GM12878 (cell line): Measurements from ENCODE around the gene NPAS2. TPM values are rescaled to one million over a fixed set of nuclear protein-coding genes. Genes with fewer than 3 reads are reported as not detected.

Source experiments
- BACH1 ChIP-seq: fragments of 450-650 bp; IDR thresholded peaks from 2 replicates; pipeline ENCODE4 v1.6.1; 2017; ENCODE audit warnings: mild to moderate bottlenecking, borderline replicate concordance
- BHLHE40 ChIP-seq, 2 experiments: fragments of 450-650 bp in 1 of 2; IDR thresholded peaks; 2 replicates each; pipeline ENCODE4 v1.6.1; 2011 to 2017; ENCODE audit warnings: low read depth in 2 of 2, borderline replicate concordance in 1 of 2, improper control_type of control experiment in 1 of 2, low read length in 1 of 2, mild to moderate bottlenecking in 1 of 2
- CBX5 ChIP-seq: sonication (generic); IDR thresholded peaks from 2 replicates; pipeline ENCODE4 v1.6.1; 2016; ENCODE audit warnings: low read depth, moderate library complexity, mild to moderate bottlenecking, inconsistent platforms
- HDGF ChIP-seq: fragments of 450-650 bp; IDR thresholded peaks from 2 replicates; pipeline ENCODE4 v1.6.1; 2016; ENCODE audit warnings: antibody characterized with exemption
- HSF1 ChIP-seq: fragments of 150-350 bp; IDR thresholded peaks from 2 replicates; pipeline ENCODE4 v1.6.1; 2014; ENCODE audit warnings: mild to moderate bottlenecking, low read depth, low read length
- KDM1A ChIP-seq: fragments of 200-600 bp; sonication (generic); IDR thresholded peaks from 2 replicates; pipeline ENCODE4 v1.6.1; 2016; ENCODE audit warnings: borderline replicate concordance
- MYB ChIP-seq: fragments of 150-350 bp; IDR thresholded peaks from 2 replicates; pipeline ENCODE4 v1.6.1; 2014; ENCODE audit warnings: mild to moderate bottlenecking, low read depth, low read length, borderline replicate concordance
- RCOR1 ChIP-seq: conservative IDR thresholded peaks from 2 replicates; pipeline ENCODE4 v1.6.1; 2012; ENCODE audit warnings: low read depth, low read length, improper control_type of control experiment
- SMAD5 ChIP-seq: IDR thresholded peaks from 2 replicates; pipeline ENCODE4 v1.6.1; 2016; ENCODE audit warnings: antibody characterized with exemption, low read depth
- polyA plus RNA-seq, 11 experiments: library from polyadenylated mRNA; depleted of rRNA in 4 of 11; unstranded in 6 of 11; stranded (reverse) in 5 of 11; fragments of >200 nt; fragmentation: Nextera tagmentation in 4 of 11; fragmentation: Illumina TruSeq in 1 of 11; extraction: Ambion mirVana in 4 of 11; extraction: Trizol in 1 of 11; gene quantifications; 1 replicate in 1 of 11; 2 replicates in 10 of 11; pipeline versions ENCODE4 v1.2.1 to v1.2.3, GENCODE V29; 2011 to 2016; ENCODE audit warnings: inconsistent platforms in 2 of 11, missing spikeins in 2 of 11, low read depth in 1 of 11
- total RNA-seq, 4 experiments: library from RNA; depleted of rRNA in 3 of 4; stranded (reverse); fragments of >200 nt in 3 of 4; fragmentation: Illumina TruSeq in 1 of 4; extraction: Trizol in 1 of 4; gene quantifications; 2 replicates each; pipeline versions ENCODE4 v1.2.1 to v1.2.3, GENCODE V29; 2013 to 2021
- TF ChIP-seq, protein P1 (sequence below): IDR thresholded peaks from 2 replicates; pipeline ENCODE4 v1.6.1; 2012; ENCODE audit warnings: low read depth, low read length, improper control_type of control experiment

Gene NPAS2
- total and polyA plus RNA-seq, 10 of the 15 experiments (the other 5 are each of a cell fraction or from before 2014, with no cell fraction given): 0.08 TPM; not detected in 9

DNA sequence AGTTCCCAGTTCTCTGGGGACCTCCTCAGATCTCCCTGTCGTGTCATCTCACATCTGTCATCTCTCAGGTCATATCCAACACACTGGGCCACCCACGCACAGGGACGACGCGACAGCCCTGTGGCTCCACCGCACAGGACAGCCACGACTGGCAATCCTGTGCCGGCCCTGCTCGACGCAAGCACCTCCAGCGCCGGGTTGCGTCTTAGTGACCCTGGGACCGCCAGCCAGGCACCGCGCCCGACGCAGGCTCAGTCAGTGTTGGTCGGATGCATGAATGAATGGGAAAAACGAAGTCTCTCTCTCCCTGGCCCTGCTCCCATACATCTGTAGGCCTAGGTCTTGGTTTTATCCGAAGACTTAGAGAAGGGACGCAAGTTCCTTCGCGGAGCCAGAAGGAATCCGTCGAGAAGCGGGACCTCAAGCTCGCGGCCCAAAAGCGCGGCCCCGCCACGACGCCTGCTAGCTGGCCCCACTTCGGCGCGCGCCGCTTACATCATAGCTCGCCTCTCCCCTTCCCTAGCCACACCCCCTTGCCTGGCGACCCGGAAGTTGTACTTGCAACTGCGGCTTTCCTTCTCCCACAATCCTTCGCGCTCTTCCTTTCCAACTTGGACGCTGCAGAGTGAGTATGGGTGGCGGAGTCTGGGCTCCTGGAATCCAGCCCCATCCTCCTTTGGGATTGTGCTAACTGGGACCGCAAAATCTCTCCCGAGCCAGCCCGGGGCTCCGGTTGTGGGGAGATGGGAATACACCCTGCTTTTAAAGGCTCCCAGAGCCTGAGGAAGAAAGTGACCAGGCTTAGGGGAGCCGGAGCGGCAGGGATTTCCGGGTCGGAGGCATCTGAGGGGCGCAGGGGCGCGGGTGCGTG is 182.0 kb downstream of the NPAS2 start, which contains the start of gene RPL31 (continued):
- TF ChIP-seq, protein P1, sequence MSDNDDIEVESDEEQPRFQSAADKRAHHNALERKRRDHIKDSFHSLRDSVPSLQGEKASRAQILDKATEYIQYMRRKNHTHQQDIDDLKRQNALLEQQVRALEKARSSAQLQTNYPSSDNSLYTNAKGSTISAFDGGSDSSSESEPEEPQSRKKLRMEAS: peak; percentile 96
- TF ChIP-seq CBX5: peak; percentile 92
- TF ChIP-seq HSF1: no peak
- no peak for TF ChIP-seq KDM1A
- TF ChIP-seq SMAD5: peak; percentile 99
- peak; percentile 28; the same call in 1 of the 2 replicates for TF ChIP-seq BACH1
- TF ChIP-seq MYB: peak; percentile 54; the same call in 1 of the 2 replicates
- TF ChIP-seq RCOR1: 0 out of 2 replicates have a peak, but pooled peaks have one; percentile 62
- TF ChIP-seq BHLHE40 (IDR thresholded peaks at IDR 0.05; ENCODE audit: borderline replicate concordance in 1 of 2, low read depth in 2 of 2, low read length in 1 of 2): peak; percentile 40 to 55; a peak in 2 of 4 replicates
- TF ChIP-seq HDGF: no peak; the same call in 1 of the 2 replicates
